ENCODE results near the gene PEX11B.
"Not testable (repeated sequence)": the region's sequence is repeated elsewhere in the genome, so short reads cannot be mapped to it uniquely, and the experiment has no call there.

- not testable (repeated sequence) for TF ChIP-seq CTCF, POLR2A (IDR thresholded peaks at IDR 0.05)
Measured at GRCh38 chr1:145932522-145933009, 14.0 kb upstream of the PEX11B start.

All from heart left ventricle (tissue), 13 donors.